GM12878 (cell line): ENCODE results near the gene XPO6. TPM values are rescaled to one million over a fixed set of nuclear protein-coding genes. Genes with fewer than 3 reads are reported as not detected.

Experiments
- BMI1 ChIP-seq: fragments of 450-650 bp; IDR thresholded peaks from 2 replicates; pipeline ENCODE4 v1.6.1; 2016; ENCODE audit warnings: mild to moderate bottlenecking, moderate library complexity, borderline replicate concordance
- HCFC1 ChIP-seq: fragments of 150-350 bp; IDR thresholded peaks from 2 replicates; pipeline ENCODE4 v1.6.1; 2014; ENCODE audit warnings: low read length
- JUNB ChIP-seq: IDR thresholded peaks from 2 replicates; pipeline ENCODE4 v1.6.1; 2016; ENCODE audit warnings: antibody characterized with exemption, mild to moderate bottlenecking
- NFXL1 ChIP-seq: fragments of 450-650 bp; IDR thresholded peaks from 2 replicates; pipeline ENCODE4 v1.6.1; 2017; ENCODE audit warnings: antibody characterized with exemption, mild to moderate bottlenecking, borderline replicate concordance
- NR2F1 ChIP-seq: fragments of 450-650 bp; conservative IDR thresholded peaks from 2 replicates; pipeline ENCODE4 v1.6.1; 2017; ENCODE audit warnings: mild to moderate bottlenecking
- NRF1 ChIP-seq: conservative IDR thresholded peaks from 2 replicates; pipeline ENCODE4 v1.6.1; 2011; ENCODE audit warnings: mild to moderate bottlenecking, low read depth, low read length, improper control_type of control experiment
- RB1 ChIP-seq: fragments of 450-650 bp; formaldehyde crosslinking; IDR thresholded peaks from 2 replicates; pipeline ENCODE4 v1.6.1; 2017; ENCODE audit warnings: mild to moderate bottlenecking, borderline replicate concordance
- RELA ChIP-seq: fragments of 450-650 bp; IDR thresholded peaks from 2 replicates; pipeline ENCODE4 v1.8.0; 2014; ENCODE audit warnings: borderline replicate concordance; ENCODE audit not compliant: partially characterized antibody
- SIX5 ChIP-seq: IDR thresholded peaks from 2 replicates; pipeline ENCODE4 v1.6.1; 2011; ENCODE audit warnings: mild to moderate bottlenecking, low read depth, low read length, moderate library complexity; ENCODE audit not compliant: severe bottlenecking
- SMC3 ChIP-seq: IDR thresholded peaks from 2 replicates; pipeline ENCODE4 v1.6.1; 2011; ENCODE audit warnings: low read length, improper control_type of control experiment, borderline replicate concordance
- SPI1 ChIP-seq: IDR thresholded peaks from 2 replicates; pipeline ENCODE4 v1.6.1; 2011; ENCODE audit warnings: low read depth, mild to moderate bottlenecking, low read length, moderate library complexity, borderline replicate concordance; ENCODE audit not compliant: insufficient read depth
- TARDBP ChIP-seq: IDR thresholded peaks from 2 replicates; pipeline ENCODE4 v1.6.1; 2016; ENCODE audit warnings: borderline replicate concordance
- YY1 ChIP-seq: IDR thresholded peaks from 2 replicates; pipeline ENCODE4 v1.6.1; 2011; ENCODE audit warnings: low read depth, mild to moderate bottlenecking, low read length
- ZNF384 ChIP-seq: IDR thresholded peaks from 2 replicates; pipeline ENCODE4 v1.6.1; 2012; ENCODE audit warnings: low read depth, mild to moderate bottlenecking, low read length, improper control_type of control experiment, borderline replicate concordance
- polyA plus RNA-seq, 11 experiments: library from polyadenylated mRNA; depleted of rRNA in 4 of 11; unstranded in 6 of 11; stranded (reverse) in 5 of 11; fragments of >200 nt; fragmentation: Nextera tagmentation in 4 of 11; fragmentation: Illumina TruSeq in 1 of 11; extraction: Ambion mirVana in 4 of 11; extraction: Trizol in 1 of 11; gene quantifications; 1 replicate in 1 of 11; 2 replicates in 10 of 11; pipeline versions ENCODE4 v1.2.1 to v1.2.3, GENCODE V29; 2011 to 2016; ENCODE audit warnings: inconsistent platforms in 2 of 11, missing spikeins in 2 of 11, low read depth in 1 of 11
- total RNA-seq, 4 experiments: library from RNA; depleted of rRNA in 3 of 4; stranded (reverse); fragments of >200 nt in 3 of 4; fragmentation: Illumina TruSeq in 1 of 4; extraction: Trizol in 1 of 4; gene quantifications; 2 replicates each; pipeline versions ENCODE4 v1.2.1 to v1.2.3, GENCODE V29; 2013 to 2021
- TF ChIP-seq, protein P1 (sequence below): fragments of 450-650 bp; IDR thresholded peaks from 2 replicates; pipeline ENCODE4 v1.6.1; 2017; ENCODE audit warnings: mild to moderate bottlenecking, low read depth, inconsistent platforms; ENCODE audit not compliant: poor library complexity, severe bottlenecking
- TF ChIP-seq, protein P2 (sequence below): fragments of 450-650 bp; IDR thresholded peaks from 2 replicates; pipeline ENCODE4 v1.6.1; 2017; ENCODE audit warnings: borderline replicate concordance
- TF ChIP-seq, protein P3 (sequence below): fragments of 450-650 bp; IDR thresholded peaks from 2 replicates; pipeline ENCODE4 v1.6.1; 2017; ENCODE audit warnings: mild to moderate bottlenecking, moderate library complexity
- TF ChIP-seq, protein P4 (sequence below): IDR thresholded peaks from 2 replicates; pipeline ENCODE4 v1.6.1; 2011; ENCODE audit warnings: low read depth, mild to moderate bottlenecking, low read length, moderate library complexity, borderline replicate concordance; ENCODE audit errors: extremely low read depth

XPO6 gene
- total and polyA plus RNA-seq, 10 of the 15 experiments (the other 5 are each of a cell fraction or from before 2014, with no cell fraction given): 9.9 to 246 (median 110) TPM

DNA sequence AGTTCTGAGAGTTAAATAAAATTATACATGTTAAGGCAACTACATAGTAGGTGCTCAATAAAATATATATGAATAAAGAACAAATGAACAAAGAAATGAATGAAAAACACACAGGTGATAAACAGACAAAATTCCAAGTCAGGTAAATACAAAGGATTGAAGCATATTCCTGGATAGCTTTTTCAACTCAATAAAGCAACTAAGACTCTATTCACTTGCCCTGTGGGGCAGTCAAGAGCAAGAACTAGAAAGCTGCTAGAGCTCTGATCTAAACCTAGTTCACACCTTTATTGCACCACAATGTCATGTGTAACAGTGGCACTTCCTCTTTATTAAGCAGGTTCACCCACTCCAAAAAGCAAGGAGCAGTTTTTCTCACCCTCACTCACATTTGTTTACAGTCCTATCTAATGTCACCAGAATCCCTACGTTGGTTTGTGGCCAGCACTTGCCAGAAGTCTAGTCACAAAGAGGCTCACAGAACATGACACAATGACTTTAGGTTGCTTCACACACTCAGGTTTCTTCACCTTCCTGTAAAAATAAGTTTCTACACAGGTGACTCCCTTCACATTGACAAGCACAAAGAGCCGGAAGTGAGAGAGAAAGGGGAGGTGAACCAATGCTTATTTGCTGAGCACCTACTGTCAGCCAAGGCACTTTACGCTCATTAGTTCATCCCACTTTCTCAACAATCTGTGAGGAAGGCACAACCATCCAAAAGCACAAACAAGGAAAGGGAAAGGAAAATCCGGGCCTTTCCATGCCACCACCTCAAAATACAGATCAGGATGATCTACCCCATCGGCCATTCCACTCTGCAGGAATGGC lies 70.8 kb downstream of the XPO6 start (continued):
- peak; percentile 17; the same call in 1 of the 2 replicates for TF ChIP-seq JUNB
- TF ChIP-seq TARDBP: no peak
- no peak for TF ChIP-seq YY1
- no peak for TF ChIP-seq BMI1
- TF ChIP-seq, protein P1, sequence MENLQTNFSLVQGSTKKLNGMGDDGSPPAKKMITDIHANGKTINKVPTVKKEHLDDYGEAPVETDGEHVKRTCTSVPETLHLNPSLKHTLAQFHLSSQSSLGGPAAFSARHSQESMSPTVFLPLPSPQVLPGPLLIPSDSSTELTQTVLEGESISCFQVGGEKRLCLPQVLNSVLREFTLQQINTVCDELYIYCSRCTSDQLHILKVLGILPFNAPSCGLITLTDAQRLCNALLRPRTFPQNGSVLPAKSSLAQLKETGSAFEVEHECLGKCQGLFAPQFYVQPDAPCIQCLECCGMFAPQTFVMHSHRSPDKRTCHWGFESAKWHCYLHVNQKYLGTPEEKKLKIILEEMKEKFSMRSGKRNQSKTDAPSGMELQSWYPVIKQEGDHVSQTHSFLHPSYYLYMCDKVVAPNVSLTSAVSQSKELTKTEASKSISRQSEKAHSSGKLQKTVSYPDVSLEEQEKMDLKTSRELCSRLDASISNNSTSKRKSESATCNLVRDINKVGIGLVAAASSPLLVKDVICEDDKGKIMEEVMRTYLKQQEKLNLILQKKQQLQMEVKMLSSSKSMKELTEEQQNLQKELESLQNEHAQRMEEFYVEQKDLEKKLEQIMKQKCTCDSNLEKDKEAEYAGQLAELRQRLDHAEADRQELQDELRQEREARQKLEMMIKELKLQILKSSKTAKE: peak; percentile 84
- TF ChIP-seq NFXL1: no peak
- TF ChIP-seq NRF1: no peak
- TF ChIP-seq SPI1: peak; percentile 100
- TF ChIP-seq, protein P2, sequence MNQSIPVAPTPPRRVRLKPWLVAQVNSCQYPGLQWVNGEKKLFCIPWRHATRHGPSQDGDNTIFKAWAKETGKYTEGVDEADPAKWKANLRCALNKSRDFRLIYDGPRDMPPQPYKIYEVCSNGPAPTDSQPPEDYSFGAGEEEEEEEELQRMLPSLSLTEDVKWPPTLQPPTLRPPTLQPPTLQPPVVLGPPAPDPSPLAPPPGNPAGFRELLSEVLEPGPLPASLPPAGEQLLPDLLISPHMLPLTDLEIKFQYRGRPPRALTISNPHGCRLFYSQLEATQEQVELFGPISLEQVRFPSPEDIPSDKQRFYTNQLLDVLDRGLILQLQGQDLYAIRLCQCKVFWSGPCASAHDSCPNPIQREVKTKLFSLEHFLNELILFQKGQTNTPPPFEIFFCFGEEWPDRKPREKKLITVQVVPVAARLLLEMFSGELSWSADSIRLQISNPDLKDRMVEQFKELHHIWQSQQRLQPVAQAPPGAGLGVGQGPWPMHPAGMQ: no peak
- peak; percentile 66 for TF ChIP-seq NR2F1
- 0 out of 2 replicates have a peak, but pooled peaks have one; percentile 6 for TF ChIP-seq SMC3
- TF ChIP-seq, protein P3, sequence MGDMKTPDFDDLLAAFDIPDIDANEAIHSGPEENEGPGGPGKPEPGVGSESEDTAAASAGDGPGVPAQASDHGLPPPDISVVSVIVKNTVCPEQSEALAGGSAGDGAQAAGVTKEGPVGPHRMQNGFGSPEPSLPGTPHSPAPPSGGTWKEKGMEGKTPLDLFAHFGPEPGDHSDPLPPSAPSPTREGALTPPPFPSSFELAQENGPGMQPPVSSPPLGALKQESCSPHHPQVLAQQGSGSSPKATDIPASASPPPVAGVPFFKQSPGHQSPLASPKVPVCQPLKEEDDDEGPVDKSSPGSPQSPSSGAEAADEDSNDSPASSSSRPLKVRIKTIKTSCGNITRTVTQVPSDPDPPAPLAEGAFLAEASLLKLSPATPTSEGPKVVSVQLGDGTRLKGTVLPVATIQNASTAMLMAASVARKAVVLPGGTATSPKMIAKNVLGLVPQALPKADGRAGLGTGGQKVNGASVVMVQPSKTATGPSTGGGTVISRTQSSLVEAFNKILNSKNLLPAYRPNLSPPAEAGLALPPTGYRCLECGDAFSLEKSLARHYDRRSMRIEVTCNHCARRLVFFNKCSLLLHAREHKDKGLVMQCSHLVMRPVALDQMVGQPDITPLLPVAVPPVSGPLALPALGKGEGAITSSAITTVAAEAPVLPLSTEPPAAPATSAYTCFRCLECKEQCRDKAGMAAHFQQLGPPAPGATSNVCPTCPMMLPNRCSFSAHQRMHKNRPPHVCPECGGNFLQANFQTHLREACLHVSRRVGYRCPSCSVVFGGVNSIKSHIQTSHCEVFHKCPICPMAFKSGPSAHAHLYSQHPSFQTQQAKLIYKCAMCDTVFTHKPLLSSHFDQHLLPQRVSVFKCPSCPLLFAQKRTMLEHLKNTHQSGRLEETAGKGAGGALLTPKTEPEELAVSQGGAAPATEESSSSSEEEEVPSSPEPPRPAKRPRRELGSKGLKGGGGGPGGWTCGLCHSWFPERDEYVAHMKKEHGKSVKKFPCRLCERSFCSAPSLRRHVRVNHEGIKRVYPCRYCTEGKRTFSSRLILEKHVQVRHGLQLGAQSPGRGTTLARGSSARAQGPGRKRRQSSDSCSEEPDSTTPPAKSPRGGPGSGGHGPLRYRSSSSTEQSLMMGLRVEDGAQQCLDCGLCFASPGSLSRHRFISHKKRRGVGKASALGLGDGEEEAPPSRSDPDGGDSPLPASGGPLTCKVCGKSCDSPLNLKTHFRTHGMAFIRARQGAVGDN: peak; percentile 96
- TF ChIP-seq, protein P4, sequence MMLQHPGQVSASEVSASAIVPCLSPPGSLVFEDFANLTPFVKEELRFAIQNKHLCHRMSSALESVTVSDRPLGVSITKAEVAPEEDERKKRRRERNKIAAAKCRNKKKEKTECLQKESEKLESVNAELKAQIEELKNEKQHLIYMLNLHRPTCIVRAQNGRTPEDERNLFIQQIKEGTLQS: no peak
- no peak for TF ChIP-seq ZNF384
- TF ChIP-seq RB1: no peak
- no peak for TF ChIP-seq HCFC1
- no peak for TF ChIP-seq SIX5
- TF ChIP-seq RELA: no peak
